Peyer's patch (tissue), 4 donors: ENCODE results near the gene PCBD1.

Experiments used
- POLR2A ChIP-seq, 2 donors: fragments of 450-650 bp; IDR thresholded peaks; one replicate each; pipeline ENCODE4 v1.5.1; 2017; ENCODE audit warnings: antibody characterized with exemption in 2 of 2, mild to moderate bottlenecking in 2 of 2, moderate library complexity in 2 of 2
- TF ChIP-seq, protein P1 (sequence below), 6 experiments: fragments of 450-650 bp in 4 of 6; fragments of 200-600 bp in 2 of 6; sonication (generic) in 1 of 6; IDR thresholded peaks; one replicate each; pipeline ENCODE4 v1.5.1; 2017 to 2019; ENCODE audit warnings: antibody characterized with exemption in 6 of 6, mild to moderate bottlenecking in 3 of 6, moderate library complexity in 1 of 6

DNA sequence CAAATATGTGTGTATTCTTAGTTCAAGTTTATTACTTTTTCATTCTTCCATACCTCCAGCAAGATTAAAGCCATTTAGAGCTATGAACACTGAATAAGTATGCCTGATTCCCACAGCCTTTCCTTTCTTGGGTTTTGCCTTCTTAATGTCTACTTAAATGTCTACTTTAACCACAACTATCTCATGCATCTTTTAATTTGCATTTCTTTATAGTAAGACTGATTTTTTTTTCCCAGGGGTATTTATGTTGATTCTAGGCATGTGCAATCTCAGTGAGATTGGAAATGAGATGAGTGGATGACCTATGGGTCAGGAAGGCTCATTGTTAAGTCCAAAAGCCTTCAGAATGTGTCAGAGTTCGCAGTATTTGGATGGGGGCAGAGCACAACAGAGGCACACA lies 3.6 kb downstream of the PCBD1 start:
- TF ChIP-seq, protein P1, sequence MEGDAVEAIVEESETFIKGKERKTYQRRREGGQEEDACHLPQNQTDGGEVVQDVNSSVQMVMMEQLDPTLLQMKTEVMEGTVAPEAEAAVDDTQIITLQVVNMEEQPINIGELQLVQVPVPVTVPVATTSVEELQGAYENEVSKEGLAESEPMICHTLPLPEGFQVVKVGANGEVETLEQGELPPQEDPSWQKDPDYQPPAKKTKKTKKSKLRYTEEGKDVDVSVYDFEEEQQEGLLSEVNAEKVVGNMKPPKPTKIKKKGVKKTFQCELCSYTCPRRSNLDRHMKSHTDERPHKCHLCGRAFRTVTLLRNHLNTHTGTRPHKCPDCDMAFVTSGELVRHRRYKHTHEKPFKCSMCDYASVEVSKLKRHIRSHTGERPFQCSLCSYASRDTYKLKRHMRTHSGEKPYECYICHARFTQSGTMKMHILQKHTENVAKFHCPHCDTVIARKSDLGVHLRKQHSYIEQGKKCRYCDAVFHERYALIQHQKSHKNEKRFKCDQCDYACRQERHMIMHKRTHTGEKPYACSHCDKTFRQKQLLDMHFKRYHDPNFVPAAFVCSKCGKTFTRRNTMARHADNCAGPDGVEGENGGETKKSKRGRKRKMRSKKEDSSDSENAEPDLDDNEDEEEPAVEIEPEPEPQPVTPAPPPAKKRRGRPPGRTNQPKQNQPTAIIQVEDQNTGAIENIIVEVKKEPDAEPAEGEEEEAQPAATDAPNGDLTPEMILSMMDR (IDR thresholded peaks at IDR 0.05), result no peak
- no peak for TF ChIP-seq POLR2A (IDR thresholded peaks at IDR 0.05)
